Measurements from ENCODE around the gene NME4.
"Not testable (repeated sequence)": the region's sequence is repeated elsewhere in the genome, so short reads cannot be mapped to it uniquely, and the experiment has no call there.

The NME4 gene

GRCh38 chr16:399340-400019, 2.5 kb downstream of the NME4 start:
- no peak for DNase-seq

- DNase-seq = no peak
Measured at GRCh38 chr16:400061-400591, 3.1 kb downstream of the NME4 start.

GRCh38 chr16:401468-402348, 4.7 kb downstream of the NME4 start, which contains the start of gene DECR2:
Gene DECR2, plus strand, starts transcription at chr16:401885. Its CDS starts 79 bp downstream, at chr16:401964.
- DNase-seq = peak; percentile 99

GRCh38 chr16:404971-405486, 8.0 kb downstream of the NME4 start:
- DNase-seq = no peak

- DNase-seq = no peak
Measured at GRCh38 chr16:405548-406506, 8.8 kb downstream of the NME4 start.

- DNase-seq = no peak
Measured at GRCh38 chr16:407253-407652, 10.3 kb downstream of the NME4 start.

- DNase-seq = no peak
Measured at GRCh38 chr16:410516-411178, 13.6 kb downstream of the NME4 start.

GRCh38 chr16:411576-412265, 14.7 kb downstream of the NME4 start:
- DNase-seq = no peak

- DNase-seq = no peak
Measured at GRCh38 chr16:414395-415169, 17.6 kb downstream of the NME4 start.

GRCh38 chr16:415170-415498, 18.1 kb downstream of the NME4 start:
- DNase-seq = not testable (repeated sequence)

GRCh38 chr16:422179-422578, 25.2 kb downstream of the NME4 start:
- DNase-seq = not testable (repeated sequence)

GRCh38 chr16:424033-424622, 27.1 kb downstream of the NME4 start:
- no peak for DNase-seq

- DNase-seq = no peak
Measured at GRCh38 chr16:424623-425081, 27.7 kb downstream of the NME4 start.

GRCh38 chr16:425082-425718, 28.2 kb downstream of the NME4 start, which contains the start of gene RAB11FIP3:
Gene RAB11FIP3, plus strand, starts transcription at chr16:425649. Its CDS starts 358 bp downstream, at chr16:426007.
- peak; percentile 89 for DNase-seq

GRCh38 chr16:425740-426114, 28.7 kb downstream of the NME4 start:
- DNase-seq = no peak

GRCh38 chr16:426115-426905, 29.3 kb downstream of the NME4 start:
- DNase-seq = peak; percentile 26

- DNase-seq = no peak
Measured at GRCh38 chr16:426906-427249, 29.9 kb downstream of the NME4 start.

GRCh38 chr16:427250-427649, 30.3 kb downstream of the NME4 start:
- DNase-seq = no peak

- no peak for DNase-seq
Measured at GRCh38 chr16:430904-431303, 33.9 kb downstream of the NME4 start.
